Right atrium auricular region (tissue), 2 donors: Measurements from ENCODE around the gene SP110. TPM values are rescaled to one million over a fixed set of nuclear protein-coding genes. Genes with fewer than 3 reads are reported as not detected.

Experiments
- DNase-seq: peaks from one replicate; pipeline ENCODE4 v3.0.0-alpha.2; 2019; ENCODE audit warnings: low spot score
- H3K27ac ChIP-seq, 2 donors: fragments of 200-600 bp; sonication (generic); 1 replicate in 1 of 2; 2 replicates in 1 of 2; pipeline ENCODE4 v1.5.1; 2016 to 2019
- H3K27me3 ChIP-seq, 2 donors: fragments of 200-600 bp; sonication (generic); one replicate each; pipeline versions ENCODE4 v1.5.1 to v1.6.0; 2017 to 2019
- H3K36me3 ChIP-seq: fragments of 200-600 bp; sonication (generic); one replicate; pipeline ENCODE4 v1.5.1; 2016
- H3K4me1 ChIP-seq, 2 donors: fragments of 200-600 bp; sonication (generic); one replicate each; pipeline versions ENCODE4 v1.5.1 to v1.6.0; 2017 to 2019
- H3K4me3 ChIP-seq, 2 donors: fragments of 200-600 bp; sonication (generic); 1 replicate in 1 of 2; 2 replicates in 1 of 2; pipeline ENCODE4 v1.5.1; 2017 to 2019; ENCODE audit warnings: mild to moderate bottlenecking in 1 of 2, moderate library complexity in 1 of 2
- H3K9me3 ChIP-seq, 2 donors: fragments of 200-600 bp; sonication (generic); one replicate each; pipeline ENCODE4 v1.5.1; 2019
- CTCF ChIP-seq, 2 donors: fragments of 200-600 bp; sonication (generic); IDR thresholded peaks; one replicate each; pipeline ENCODE4 v1.5.1; 2019; ENCODE audit warnings: antibody characterized with exemption in 2 of 2
- total RNA-seq, 2 donors: library from RNA; depleted of rRNA; stranded (reverse); fragments of >200 nt; gene quantifications; one replicate each; pipeline ENCODE4 v1.1.0, GENCODE V29; 2016

The SP110 gene
- total RNA-seq, 2 donors from 2014 or later, result 7.5 to 10.3 TPM

- Histone ChIP-seq H3K27ac (no peak overlapping the region), H3K4me3 (no peak overlapping the region), H3K4me1 (peaks cover 0 to 25% of the 10 kb centered on the region in 2 donors), H3K9me3 (no peaks in the 10 kb centered on the region), H3K36me3 (peaks cover 44% of the 10 kb centered on the region), H3K27me3 (no peaks in the 10 kb centered on the region)
- no peak for DNase-seq
- TF ChIP-seq CTCF (IDR thresholded peaks at IDR 0.05), result no peak
Observed at GRCh38 chr2:230216489-230216888, 3.3 kb downstream of the SP110 start.

- Histone ChIP-seq H3K27me3 (no peaks in the 10 kb centered on the region), H3K4me3 (no peak overlapping the region), H3K9me3 (no peaks in the 10 kb centered on the region), H3K27ac (no peak overlapping the region), H3K4me1 (no peaks in the 10 kb centered on the region), H3K36me3 (peaks cover 77% of the 10 kb centered on the region)
- no peak for TF ChIP-seq CTCF (IDR thresholded peaks at IDR 0.05)
- no peak for DNase-seq
Observed at GRCh38 chr2:230209422-230210051, 10.2 kb downstream of the SP110 start.

- TF ChIP-seq CTCF (IDR thresholded peaks at IDR 0.05), result no peak
- no peaks in the 10 kb centered on the region for H3K27me3 ChIP-seq
- H3K36me3 ChIP-seq, result peaks cover 74% of the 10 kb centered on the region
- no peaks in the 10 kb centered on the region for H3K4me1 ChIP-seq
- H3K4me3 ChIP-seq, result no peak overlapping the region
- no peaks in the 10 kb centered on the region for H3K9me3 ChIP-seq
- H3K27ac ChIP-seq, result no peak overlapping the region
- DNase-seq, result no peak
Observed at GRCh38 chr2:230208576-230208975, 11.2 kb downstream of the SP110 start.

GRCh38 chr2:230205721-230206120, 14.1 kb downstream of the SP110 start:
- Histone ChIP-seq H3K36me3 (peaks cover 65% of the 10 kb centered on the region), H3K27ac (no peak overlapping the region), H3K9me3 (no peaks in the 10 kb centered on the region), H3K4me3 (no peak overlapping the region), H3K27me3 (no peaks in the 10 kb centered on the region), H3K4me1 (no peaks in the 10 kb centered on the region)
- no peak for TF ChIP-seq CTCF (IDR thresholded peaks at IDR 0.05)
- DNase-seq, result no peak

GRCh38 chr2:230205034-230205433, 14.8 kb downstream of the SP110 start:
- Histone ChIP-seq H3K36me3 (peaks cover 67% of the 10 kb centered on the region), H3K27ac (no peak overlapping the region), H3K27me3 (no peaks in the 10 kb centered on the region), H3K9me3 (no peaks in the 10 kb centered on the region), H3K4me1 (no peaks in the 10 kb centered on the region), H3K4me3 (no peak overlapping the region)
- TF ChIP-seq CTCF (IDR thresholded peaks at IDR 0.05), result no peak
- no peak for DNase-seq

- Histone ChIP-seq H3K36me3 (peaks cover 64% of the 10 kb centered on the region), H3K4me1 (no peaks in the 10 kb centered on the region), H3K27me3 (no peaks in the 10 kb centered on the region), H3K4me3 (no peak overlapping the region), H3K9me3 (no peaks in the 10 kb centered on the region), H3K27ac (no peak overlapping the region)
- no peak for DNase-seq
- no peak for TF ChIP-seq CTCF (IDR thresholded peaks at IDR 0.05)
Observed at GRCh38 chr2:230203110-230203676, 16.6 kb downstream of the SP110 start.
